ENCODE measurements around the gene IFT43.
"Not testable (repeated sequence)": the region's sequence is repeated elsewhere in the genome, so short reads cannot be mapped to it uniquely, and the experiment has no call there.

IFT43 gene

GRCh38 chr14:76009627-76010026, 24.1 kb downstream of the IFT43 start:
- DNase-seq = not testable (repeated sequence)

- no peak for DNase-seq
Measured at GRCh38 chr14:76011930-76012329, 26.4 kb downstream of the IFT43 start.

- DNase-seq = peak in 4 of 56 donors; percentile 5 to 19 (median 7)
Measured at GRCh38 chr14:76012354-76012753, 26.8 kb downstream of the IFT43 start.

- no peak for DNase-seq
Measured at GRCh38 chr14:76015191-76015590, 29.6 kb downstream of the IFT43 start.

GRCh38 chr14:76015668-76016067, 30.1 kb downstream of the IFT43 start:
- no peak for DNase-seq

DNA sequence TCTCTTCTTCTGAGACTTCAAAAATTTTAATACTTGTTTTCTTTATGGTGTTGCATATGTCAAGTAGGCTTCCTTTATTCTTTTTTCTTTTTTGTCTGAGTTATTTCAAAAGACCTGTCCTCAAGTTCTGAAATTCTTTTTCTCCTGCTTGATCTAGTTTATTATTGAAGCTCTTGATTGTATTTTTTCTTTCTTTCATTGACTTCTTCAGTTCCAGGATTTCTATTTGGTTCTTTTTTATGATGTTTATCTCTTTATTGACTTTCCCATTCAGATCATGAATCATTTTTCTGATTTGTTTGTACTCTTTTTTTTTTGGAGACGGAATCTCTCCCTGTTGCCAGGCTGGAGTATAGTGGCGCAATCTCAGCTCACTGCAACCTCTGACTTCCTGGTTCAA, 34.1 kb downstream of the IFT43 start:
- DNase-seq = no peak

DNA sequence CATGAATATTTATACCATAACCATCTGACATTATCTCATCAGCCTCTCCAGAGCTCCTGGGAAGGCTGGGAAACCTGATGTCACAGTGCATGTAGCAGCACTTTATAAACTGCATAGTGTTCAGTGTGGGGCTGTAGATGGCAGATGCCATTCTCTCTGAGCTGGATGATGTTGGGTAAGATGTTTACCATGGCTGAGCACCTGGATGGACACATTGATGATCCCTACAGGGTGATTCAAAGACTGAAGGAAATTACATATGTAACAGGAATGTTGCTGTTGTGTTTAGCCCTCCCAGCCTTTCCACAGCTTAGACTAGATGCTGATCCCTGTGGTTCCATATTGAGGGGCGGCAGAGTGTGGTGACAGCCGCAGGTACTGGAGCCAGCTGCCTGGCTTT, 37.4 kb downstream of the IFT43 start:
- no peak for DNase-seq

GRCh38 chr14:76023757-76024156, 38.2 kb downstream of the IFT43 start:
- no peak for DNase-seq

GRCh38 chr14:76024211-76024907, 38.8 kb downstream of the IFT43 start:
- DNase-seq = no peak

DNA sequence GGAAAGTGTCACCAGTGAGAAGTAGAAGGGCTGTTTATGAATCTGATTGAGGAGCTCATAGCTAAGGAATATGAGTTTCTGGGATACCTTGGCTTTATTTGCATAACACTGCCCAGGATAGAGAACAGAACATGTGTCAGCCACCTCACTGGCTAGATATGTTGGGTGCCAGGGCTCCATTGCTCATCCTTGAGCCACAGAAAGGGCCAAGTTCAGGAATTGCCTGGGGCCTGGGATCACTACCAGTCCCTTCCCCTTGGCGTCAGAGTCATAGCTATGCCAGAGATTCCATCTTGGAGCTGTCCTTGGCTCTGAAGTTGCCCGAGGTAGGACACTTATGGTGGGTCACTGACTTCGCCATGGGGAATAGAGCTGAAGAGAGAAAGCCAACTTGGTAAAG, 49.0 kb downstream of the IFT43 start:
- no peak for DNase-seq

DNA sequence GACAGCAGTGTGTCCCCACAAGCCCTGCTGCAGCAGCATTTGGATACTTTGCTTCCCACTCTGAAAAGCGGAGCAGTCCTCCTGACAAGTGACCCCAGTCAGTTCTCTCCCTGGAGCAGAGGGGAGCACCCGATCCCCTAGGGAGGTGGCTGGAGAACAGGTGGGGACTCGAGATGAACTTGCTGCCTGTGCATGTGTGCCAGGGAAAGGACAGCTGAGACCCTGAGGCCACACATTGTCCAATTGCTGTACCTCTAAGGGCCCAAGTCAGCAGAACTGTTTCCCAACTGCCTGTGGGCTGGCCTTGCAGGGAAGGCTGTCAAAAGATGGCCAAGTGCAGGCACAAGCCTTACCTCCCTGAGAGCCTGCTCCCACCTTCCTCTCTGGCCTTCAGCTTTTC, 55.1 kb downstream of the IFT43 start:
- DNase-seq = no peak

- DNase-seq = peak in 1 of 56 donors; percentile 11
Measured at GRCh38 chr14:76045773-76046172, 60.2 kb downstream of the IFT43 start.

DNA sequence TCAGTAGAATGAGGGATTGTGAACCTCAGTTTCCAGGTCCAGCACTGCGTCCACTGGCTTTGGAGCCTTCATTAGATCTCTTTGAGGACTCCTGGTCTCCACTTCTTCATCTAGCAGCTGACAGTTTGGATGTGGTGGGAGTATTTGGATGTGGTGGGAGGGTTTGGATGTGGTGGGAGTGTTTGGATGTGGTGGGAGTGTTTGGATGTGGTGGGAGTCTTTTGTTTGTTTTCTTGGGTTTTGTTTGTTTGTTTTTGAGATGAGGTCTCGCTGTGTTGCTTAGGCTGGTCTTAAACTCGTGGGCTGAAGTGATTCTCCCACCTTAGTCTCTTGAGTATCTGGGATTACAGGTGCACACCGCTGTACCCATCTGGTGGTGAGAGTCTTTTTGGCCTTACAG, 64.7 kb downstream of the IFT43 start:
- DNase-seq = no peak

DNA sequence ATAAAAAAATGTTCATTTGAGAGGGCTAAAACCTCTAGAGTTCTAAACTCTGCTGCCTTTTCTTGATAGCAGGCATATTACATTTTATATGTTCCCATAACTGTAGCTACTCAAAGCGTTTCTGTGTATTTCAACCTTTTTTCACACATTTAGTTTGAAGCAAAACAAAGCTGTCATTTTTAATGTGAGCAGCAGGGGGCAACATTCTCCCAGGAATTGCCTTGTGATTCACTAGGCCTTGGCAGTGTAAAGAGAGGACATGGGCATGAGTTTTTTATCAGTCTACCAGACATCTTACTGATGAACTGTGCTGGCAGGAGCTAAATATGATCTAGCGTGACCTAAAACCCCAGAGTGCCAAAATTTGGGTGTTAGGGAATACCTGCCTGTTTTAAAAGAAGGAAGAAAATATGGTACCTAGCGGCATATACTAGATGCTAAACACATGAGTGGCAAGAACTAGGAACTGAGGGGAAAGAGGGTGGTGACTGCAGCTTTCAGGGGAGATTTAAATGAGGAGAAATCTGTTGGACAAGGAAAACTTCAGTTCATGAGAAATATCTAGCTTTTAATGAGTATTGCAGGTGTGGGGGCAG, 65.3 kb downstream of the IFT43 start:
- DNase-seq = peak in 41 of 56 donors; percentile 2 to 87 (median 20)

DNA sequence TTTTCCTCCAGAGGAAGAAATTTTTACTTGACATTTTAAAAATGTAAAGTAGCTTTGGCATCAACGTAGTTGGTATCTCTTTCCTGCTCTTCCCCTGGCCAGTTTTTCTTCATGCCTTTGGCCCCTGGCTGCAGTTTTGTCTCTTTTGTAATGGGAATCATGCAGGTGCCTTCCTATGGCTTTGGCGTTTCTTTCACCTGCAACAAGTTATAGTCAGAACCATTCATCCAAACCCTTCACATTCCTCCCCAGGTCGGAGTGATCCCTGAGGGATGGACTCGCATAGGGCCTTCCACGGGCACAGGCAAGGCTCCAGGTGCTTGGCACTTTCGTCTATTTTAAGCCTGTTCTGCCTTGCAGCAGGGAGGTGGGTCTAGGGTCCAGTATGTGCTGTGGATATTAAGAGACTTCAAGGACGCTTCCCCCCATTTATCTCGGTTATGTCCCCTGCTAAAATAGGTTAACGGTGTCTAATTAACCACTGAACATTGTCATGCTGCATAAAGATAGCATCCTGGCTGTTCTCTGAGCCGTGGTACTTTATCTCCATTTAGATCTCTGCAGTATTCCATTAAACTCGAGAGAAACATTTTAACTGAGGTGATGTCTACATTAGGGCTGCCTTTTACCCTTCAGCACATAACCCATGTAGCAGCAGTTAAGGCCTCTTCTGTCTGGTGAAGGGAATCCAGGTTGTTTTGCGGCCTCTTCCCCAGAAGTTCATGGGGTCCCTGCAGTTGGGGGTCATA, 66.3 kb downstream of the IFT43 start:
- no peak for DNase-seq

DNA sequence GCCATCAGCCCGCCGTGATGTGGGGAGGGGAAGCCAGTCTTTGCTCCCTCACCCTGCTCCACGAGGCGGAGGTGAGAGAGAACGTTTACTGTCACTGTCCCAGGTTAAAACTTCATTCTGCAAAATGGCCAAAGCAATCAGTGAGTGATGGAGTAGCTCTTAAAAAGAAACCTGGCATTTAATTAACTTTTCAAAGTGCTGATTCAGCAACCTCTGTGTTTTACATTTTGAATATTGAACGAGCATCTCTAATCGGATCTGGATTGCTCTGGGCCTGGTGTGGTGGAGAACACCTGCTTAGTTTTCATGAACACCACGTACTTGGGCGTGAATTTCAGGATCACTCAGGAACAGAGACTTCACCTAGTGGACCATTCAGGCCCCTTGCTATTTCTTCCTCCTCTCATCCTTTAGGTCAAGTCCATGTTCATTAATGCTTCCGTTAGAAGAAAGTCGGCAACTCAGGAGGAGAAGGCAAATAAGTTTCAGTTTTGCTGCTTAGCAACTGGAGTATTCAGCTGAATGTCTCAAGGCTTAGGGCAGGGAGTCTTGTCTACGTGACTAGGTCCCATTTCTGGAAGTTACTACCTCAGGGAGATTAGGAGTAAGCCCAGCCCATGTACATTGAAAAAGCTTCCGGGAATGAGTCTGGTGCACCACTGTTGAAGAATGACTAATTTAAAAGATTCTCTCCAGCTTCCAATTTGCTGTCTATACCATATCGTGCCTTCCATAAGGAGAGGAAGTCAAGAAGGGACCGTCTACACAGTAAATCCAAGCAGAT, 68.2 kb downstream of the IFT43 start:
- no peak for DNase-seq

DNA sequence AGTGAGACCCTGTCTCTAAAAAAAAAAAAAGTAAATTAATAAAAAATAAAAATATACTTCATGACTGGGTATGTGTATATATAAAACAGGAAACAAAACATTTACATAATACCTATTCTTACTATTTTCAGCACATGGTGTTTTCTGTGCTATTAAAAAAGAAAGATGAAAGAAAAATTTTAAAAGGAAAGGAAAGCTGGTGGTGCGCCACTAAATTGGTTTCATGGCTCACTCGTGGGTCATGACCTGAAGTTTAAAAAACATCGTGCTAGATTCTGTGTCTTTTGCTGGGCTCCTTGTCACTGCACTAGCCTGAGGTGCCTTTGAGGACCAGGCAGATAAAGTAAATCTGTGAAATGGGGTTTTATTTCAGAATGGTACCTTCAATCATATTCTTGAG, 69.8 kb downstream of the IFT43 start:
- DNase-seq = no peak

DNA sequence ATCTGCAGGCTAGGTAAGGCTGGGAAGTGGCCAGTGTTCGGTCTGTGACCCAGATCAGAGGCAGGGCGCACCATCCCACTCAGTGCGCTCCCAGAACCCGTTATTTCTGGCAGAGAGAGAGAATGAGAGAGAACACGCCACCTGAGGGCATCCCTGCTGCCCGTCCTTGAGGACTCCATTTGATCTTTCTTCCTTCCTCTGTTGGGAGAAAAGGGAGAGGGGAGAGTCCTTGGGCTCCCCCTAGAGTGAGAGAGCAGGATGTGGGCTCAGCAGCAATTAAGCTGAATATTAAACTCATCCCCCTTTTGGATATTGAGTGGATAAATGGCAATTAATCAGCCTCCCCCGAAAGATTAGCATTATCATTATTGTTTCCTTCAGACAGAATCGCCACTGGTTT, 70.6 kb downstream of the IFT43 start:
- DNase-seq = no peak

DNA sequence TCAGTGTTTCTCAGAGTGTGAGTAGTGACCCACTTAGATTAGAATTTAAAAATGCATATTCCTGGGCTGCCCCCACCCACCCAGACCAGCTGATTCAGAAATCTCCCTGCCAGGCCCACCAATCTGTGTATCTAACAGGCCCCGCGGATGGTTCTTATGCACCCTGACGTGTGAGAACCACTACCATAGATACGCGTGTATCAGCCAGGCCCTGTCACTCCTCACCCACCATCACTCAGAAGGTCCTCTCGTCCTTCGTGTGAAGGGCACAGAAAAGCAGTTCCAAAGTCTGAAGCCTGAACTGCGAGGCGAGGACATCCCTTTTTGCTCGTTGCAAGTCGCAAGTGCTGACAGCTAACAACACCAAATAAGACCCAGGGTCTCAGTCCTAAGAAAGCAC, 72.4 kb downstream of the IFT43 start:
- no peak for DNase-seq

DNA sequence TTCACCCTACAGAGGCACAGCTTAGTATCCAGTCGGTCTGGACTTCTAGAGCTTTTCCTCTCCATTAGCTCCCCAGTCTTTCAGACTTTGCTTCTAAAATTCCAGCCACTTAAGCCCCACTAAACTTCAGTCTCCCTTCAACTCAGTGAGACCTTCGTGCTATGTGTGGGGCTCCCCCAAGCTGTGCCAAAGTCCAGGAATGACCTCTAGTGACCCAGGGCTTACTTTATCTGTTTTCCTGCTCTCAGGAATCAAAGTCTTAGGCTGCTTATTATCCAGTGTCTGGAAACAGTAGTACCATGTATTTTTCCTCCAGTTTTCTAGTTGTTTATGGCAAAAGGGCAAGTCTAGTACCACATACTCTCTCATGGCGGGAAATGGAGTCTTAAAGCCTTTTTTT, 77.8 kb downstream of the IFT43 start:
- DNase-seq = no peak

DNA sequence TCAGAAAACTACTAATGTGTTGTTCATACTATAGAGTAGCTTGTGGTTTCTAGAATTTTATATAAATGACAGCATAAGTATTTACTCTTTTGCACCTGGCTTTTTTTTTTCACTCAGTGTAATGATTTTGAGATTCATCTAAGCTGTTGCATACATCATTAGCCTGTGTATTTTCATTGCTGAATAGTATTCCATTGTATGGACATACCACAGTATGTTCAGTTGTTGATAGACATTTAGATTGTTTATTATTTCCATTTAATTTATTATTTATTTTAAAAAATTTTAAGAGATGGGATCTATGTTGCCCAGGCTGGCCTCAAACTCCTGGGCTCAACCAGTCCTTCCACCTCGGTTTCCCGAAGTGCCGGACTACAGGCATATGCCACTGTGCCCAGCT, 80.0 kb downstream of the IFT43 start:
- no peak for DNase-seq

DNA sequence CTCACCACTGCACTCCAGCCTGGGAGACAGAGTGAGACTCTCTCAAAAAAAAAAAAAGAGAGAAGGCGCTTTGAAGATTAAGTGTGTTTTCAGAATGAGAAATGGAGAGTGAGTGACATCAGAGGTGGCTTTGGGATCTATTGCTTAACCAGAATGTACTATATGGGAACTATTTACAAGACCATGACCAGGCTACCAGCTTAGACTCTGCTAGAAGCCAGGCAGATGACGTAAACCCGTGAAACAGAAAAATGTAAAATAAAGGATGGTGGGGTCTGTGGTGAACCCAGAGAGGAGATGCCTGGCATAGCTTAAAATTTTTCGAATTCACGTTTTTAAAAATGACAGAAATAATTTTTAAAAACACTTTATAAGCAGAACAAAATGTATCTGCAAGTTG, 82.0 kb downstream of the IFT43 start:
- no peak for DNase-seq

Data from amygdala (tissue), 56 donors.